Astrocyte (in vitro differentiated cells and primary cell): ENCODE results near the gene USP3. TPM values are rescaled to one million over a fixed set of nuclear protein-coding genes. Genes with fewer than 3 reads are reported as not detected.

Experiments used
- DNase-seq: peaks from one replicate; pipeline ENCODE4 v3.0.0-alpha.2; 2010; ENCODE audit warnings: low read depth
- FAIRE-seq: peaks from 2 replicates; lab custom pipeline; 2011; peaks lifted over from hg19 to GRCh38; lab: Jason Lieb, UNC
- H2AFZ ChIP-seq: 2 replicates; pipeline ENCODE4 v1.6.0; 2012; ENCODE audit warnings: low read depth, low read length, inconsistent platforms
- H3K27ac ChIP-seq: 2 replicates; pipeline ENCODE4 v1.5.1; 2011; ENCODE audit warnings: low read depth, low read length, inconsistent platforms
- H3K27me3 ChIP-seq: 2 replicates; pipeline ENCODE4 v1.6.0; 2011; ENCODE audit warnings: low read length, inconsistent platforms; ENCODE audit not compliant: insufficient read depth
- H3K36me3 ChIP-seq: 2 replicates; pipeline ENCODE4 v1.5.1; 2011; ENCODE audit warnings: low read length, inconsistent platforms; ENCODE audit not compliant: insufficient read depth
- H3K4me1 ChIP-seq: 2 replicates; pipeline ENCODE4 v1.5.1; 2011; ENCODE audit warnings: low read length, inconsistent platforms; ENCODE audit not compliant: insufficient read depth
- H3K4me2 ChIP-seq: 2 replicates; pipeline ENCODE4 v1.6.0; 2012; ENCODE audit warnings: low read length, inconsistent platforms
- H3K4me3 ChIP-seq: 2 replicates; pipeline ENCODE4 v1.5.1; 2011; ENCODE audit warnings: low read depth, mild to moderate bottlenecking, low read length, inconsistent platforms; ENCODE audit not compliant: insufficient read depth
- H3K79me2 ChIP-seq: 2 replicates; pipeline ENCODE4 v1.6.0; 2012; ENCODE audit warnings: mild to moderate bottlenecking, low read length, inconsistent platforms; ENCODE audit not compliant: insufficient read depth
- H3K9ac ChIP-seq: 2 replicates; pipeline ENCODE4 v1.6.0; 2012; ENCODE audit warnings: mild to moderate bottlenecking, low read length, inconsistent platforms
- H3K9me3 ChIP-seq: 2 replicates; pipeline ENCODE4 v1.5.1; 2012; ENCODE audit warnings: low read depth, mild to moderate bottlenecking, low read length, inconsistent platforms; ENCODE audit not compliant: insufficient read depth
- H4K20me1 ChIP-seq: 2 replicates; pipeline ENCODE4 v1.6.0; 2012; ENCODE audit warnings: low read length, inconsistent platforms; ENCODE audit not compliant: insufficient read depth
- H3K27ac Mint-ChIP-seq: one replicate; pipeline ENCODE4 v1.8.0; 2021; ENCODE audit warnings: mild to moderate bottlenecking, mixed read lengths; ENCODE audit not compliant: unreplicated experiment
- H3K27me3 Mint-ChIP-seq: one replicate; pipeline ENCODE4 v1.8.0; 2021; ENCODE audit warnings: low read depth, mixed read lengths; ENCODE audit not compliant: unreplicated experiment
- H3K36me3 Mint-ChIP-seq: one replicate; pipeline ENCODE4 v1.8.0; 2021; ENCODE audit warnings: low read depth, mixed read lengths; ENCODE audit not compliant: unreplicated experiment
- H3K4me1 Mint-ChIP-seq: one replicate; pipeline ENCODE4 v1.8.0; 2021; ENCODE audit warnings: low read depth, mixed read lengths; ENCODE audit not compliant: unreplicated experiment
- H3K4me3 Mint-ChIP-seq: one replicate; pipeline ENCODE4 v1.8.0; 2021; ENCODE audit warnings: mild to moderate bottlenecking, moderate library complexity, mixed read lengths; ENCODE audit not compliant: unreplicated experiment
- H3K9me3 Mint-ChIP-seq: one replicate; pipeline ENCODE4 v1.8.0; 2021; ENCODE audit warnings: mild to moderate bottlenecking, mixed read lengths; ENCODE audit not compliant: unreplicated experiment
- EZH2 ChIP-seq: IDR thresholded peaks from 2 replicates; pipeline ENCODE4 v1.6.1; 2012; ENCODE audit warnings: mild to moderate bottlenecking, low read length, inconsistent platforms; ENCODE audit not compliant: insufficient read depth
- total RNA-seq: library from RNA; stranded (reverse); gene quantifications from 2 replicates; pipeline ENCODE4 v1.2.1, GENCODE V29; 2021
- TF ChIP-seq, protein P1 (sequence below): IDR thresholded peaks from 2 replicates; pipeline ENCODE4 v1.5.1; 2011; ENCODE audit warnings: low read depth, mild to moderate bottlenecking, inconsistent platforms, low read length, moderate library complexity; ENCODE audit not compliant: insufficient read depth

USP3 gene
- total RNA-seq, 1 donor from 2014 or later, result 38.1 TPM

DNA sequence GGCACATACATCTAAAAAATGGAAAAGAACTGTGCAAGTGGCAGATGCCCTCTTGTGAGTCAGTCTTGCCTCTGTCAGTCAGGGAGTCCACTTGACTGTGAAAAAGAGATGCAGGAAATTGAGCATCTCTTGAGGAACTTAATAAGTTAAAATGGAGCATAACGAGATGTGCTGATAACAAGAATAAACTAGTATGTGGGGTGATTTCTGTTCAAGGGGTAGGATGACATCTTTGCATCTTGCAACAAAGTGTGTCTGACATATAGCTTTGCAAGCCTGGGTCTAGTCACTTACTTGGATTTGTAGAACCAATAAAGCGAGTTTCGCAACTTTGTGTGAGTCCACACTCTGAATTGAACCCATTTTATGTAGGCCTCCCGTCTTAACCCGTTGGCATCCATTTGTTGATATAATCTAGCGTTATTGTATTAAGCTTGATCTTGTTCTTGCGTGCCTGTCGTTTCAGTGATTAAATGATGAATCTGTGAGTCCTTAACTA lies 2.2 kb downstream of the USP3 start:
- FAIRE-seq, result no peak
- no peaks in the 10 kb centered on the region for H3K27me3 ChIP-seq

DNA sequence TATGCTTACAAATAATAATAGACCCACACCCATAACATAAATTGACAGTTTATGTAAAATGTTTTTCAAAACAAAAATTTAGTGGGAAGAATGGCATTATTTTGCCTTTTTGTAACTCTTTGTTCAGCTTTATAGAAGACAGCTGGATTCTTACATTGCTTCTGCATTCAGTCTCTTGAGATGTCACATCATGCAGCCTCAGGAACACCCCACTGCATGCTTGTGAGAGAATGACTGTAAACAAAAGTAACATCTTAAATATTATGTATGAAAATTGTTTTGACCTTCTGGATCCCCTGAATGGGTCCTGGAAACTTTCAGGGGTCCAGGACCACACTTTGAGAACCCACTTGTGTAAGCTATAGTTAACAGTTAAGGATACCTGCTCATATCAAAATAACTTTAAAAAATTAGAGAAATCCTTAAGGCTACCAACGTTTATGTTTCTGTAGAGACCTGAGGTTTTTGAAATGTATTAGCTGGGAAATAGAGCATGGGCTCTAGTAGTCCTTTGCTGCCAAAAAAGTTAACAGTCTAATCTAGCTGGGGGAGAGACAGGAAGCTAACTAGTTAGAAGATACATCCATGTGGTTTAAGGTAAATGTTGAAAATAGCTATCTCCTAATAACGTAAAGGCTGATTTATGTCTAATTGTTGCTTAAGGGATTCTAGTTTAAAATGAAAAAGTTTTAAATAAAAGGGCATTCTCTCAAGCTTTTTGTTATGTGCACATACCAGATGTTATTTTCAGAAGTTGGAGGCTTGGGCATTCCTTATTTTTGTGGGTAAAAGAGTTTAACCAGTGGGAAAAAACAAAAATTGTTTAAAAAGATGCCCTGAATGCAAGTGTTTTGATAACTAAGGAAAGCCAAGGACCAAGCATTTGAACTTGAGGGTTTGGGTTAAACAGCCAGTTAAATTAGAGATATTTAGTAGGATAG lies 3.8 kb downstream of the USP3 start:
- Histone ChIP-seq H3K9ac (no peak overlapping the region), H3K4me2 (no peak overlapping the region), H4K20me1 (peaks cover 61% of the 10 kb centered on the region), H3K27me3 (no peaks in the 10 kb centered on the region), H3K4me3 (no peak overlapping the region), H2AFZ (no peak overlapping the region), H3K27ac (no peak overlapping the region), H3K4me1 (peaks cover 36% of the 10 kb centered on the region), H3K9me3 (no peaks in the 10 kb centered on the region), H3K79me2 (peaks cover 83% of the 10 kb centered on the region), H3K36me3 (no peaks in the 10 kb centered on the region)
- no peak for FAIRE-seq
- TF ChIP-seq, protein P1, sequence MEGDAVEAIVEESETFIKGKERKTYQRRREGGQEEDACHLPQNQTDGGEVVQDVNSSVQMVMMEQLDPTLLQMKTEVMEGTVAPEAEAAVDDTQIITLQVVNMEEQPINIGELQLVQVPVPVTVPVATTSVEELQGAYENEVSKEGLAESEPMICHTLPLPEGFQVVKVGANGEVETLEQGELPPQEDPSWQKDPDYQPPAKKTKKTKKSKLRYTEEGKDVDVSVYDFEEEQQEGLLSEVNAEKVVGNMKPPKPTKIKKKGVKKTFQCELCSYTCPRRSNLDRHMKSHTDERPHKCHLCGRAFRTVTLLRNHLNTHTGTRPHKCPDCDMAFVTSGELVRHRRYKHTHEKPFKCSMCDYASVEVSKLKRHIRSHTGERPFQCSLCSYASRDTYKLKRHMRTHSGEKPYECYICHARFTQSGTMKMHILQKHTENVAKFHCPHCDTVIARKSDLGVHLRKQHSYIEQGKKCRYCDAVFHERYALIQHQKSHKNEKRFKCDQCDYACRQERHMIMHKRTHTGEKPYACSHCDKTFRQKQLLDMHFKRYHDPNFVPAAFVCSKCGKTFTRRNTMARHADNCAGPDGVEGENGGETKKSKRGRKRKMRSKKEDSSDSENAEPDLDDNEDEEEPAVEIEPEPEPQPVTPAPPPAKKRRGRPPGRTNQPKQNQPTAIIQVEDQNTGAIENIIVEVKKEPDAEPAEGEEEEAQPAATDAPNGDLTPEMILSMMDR, result no peak
- TF ChIP-seq EZH2, result no peak
- H3K9me3 Mint-ChIP-seq, result no peaks in the 10 kb centered on the region
- no peaks in the 10 kb centered on the region for H3K27me3 Mint-ChIP-seq
- no peaks in the 10 kb centered on the region for H3K36me3 Mint-ChIP-seq
- no peak overlapping the region for H3K27ac Mint-ChIP-seq
- H3K4me1 Mint-ChIP-seq, result peaks cover 44% of the 10 kb centered on the region
- DNase-seq, result no peak
- no peak overlapping the region for H3K4me3 Mint-ChIP-seq

More for the DNA sequence above, 2.2 kb downstream of the USP3 start:
- H3K9me3 Mint-ChIP-seq, result no peaks in the 10 kb centered on the region
- Histone ChIP-seq H3K4me2 (peak overlapping the region; percentile 89), H2AFZ (no peak overlapping the region), H3K4me3 (peak overlapping the region; percentile 77), H4K20me1 (peaks cover 47% of the 10 kb centered on the region), H3K9ac (no peak overlapping the region), H3K79me2 (peaks cover 67% of the 10 kb centered on the region), H3K4me1 (peaks cover 50% of the 10 kb centered on the region), H3K27ac (no peak overlapping the region), H3K36me3 (no peaks in the 10 kb centered on the region), H3K9me3 (no peaks in the 10 kb centered on the region)
- peak overlapping the region; percentile 96 for H3K4me3 Mint-ChIP-seq
- no peak overlapping the region for H3K27ac Mint-ChIP-seq
- peak; percentile 19 for DNase-seq
- H3K4me1 Mint-ChIP-seq, result peaks cover 56% of the 10 kb centered on the region
- no peaks in the 10 kb centered on the region for H3K27me3 Mint-ChIP-seq
- H3K36me3 Mint-ChIP-seq, result no peaks in the 10 kb centered on the region
- TF ChIP-seq, protein P1, result no peak
- no peak for TF ChIP-seq EZH2
